Tibial nerve (tissue), 4 donors: ENCODE measurements around the gene DMKN.

ENCODE experiments used
- CTCF ChIP-seq, 5 experiments: fragments of 200-600 bp in 3 of 5; fragments of 450-650 bp in 2 of 5; sonication (generic) in 3 of 5; IDR thresholded peaks; one replicate each; pipeline ENCODE4 v1.5.1; 2016 to 2019; ENCODE audit warnings: antibody characterized with exemption in 5 of 5, mild to moderate bottlenecking in 3 of 5, moderate library complexity in 2 of 5
- EP300 ChIP-seq, 2 donors: sonication (generic); formaldehyde crosslinking; IDR thresholded peaks; one replicate each; pipeline ENCODE4 v1.6.1; 2017; ENCODE audit warnings: antibody characterized with exemption in 2 of 2, mild to moderate bottlenecking in 1 of 2
- POLR2A ChIP-seq, 2 donors: fragments of 450-650 bp; IDR thresholded peaks; one replicate each; pipeline ENCODE4 v1.6.1; 2017; ENCODE audit warnings: antibody characterized with exemption in 2 of 2, mild to moderate bottlenecking in 2 of 2, moderate library complexity in 2 of 2

- TF ChIP-seq CTCF (IDR thresholded peaks at IDR 0.05), result no peak
- no peak for TF ChIP-seq POLR2A (IDR thresholded peaks at IDR 0.05)
- TF ChIP-seq EP300 (IDR thresholded peaks at IDR 0.05), result no peak
Observed at GRCh38 chr19:35517342-35517741, 3.9 kb upstream of the DMKN start.
